CMK (cell line): ENCODE measurements around the gene ARMC10.
A peak's percentile ranks its signal among the peaks of the same experiment; 100 is the strongest.
"Not testable (repeated sequence)": the region's sequence is repeated elsewhere in the genome, so short reads cannot be mapped to it uniquely, and the experiment has no call there.

Experiments
- DNase-seq: peaks from one replicate; pipeline ENCODE4 v3.0.0-alpha.2; 2010; ENCODE audit warnings: low read depth

Gene ARMC10

GRCh38 chr7:103074519-103075336 lies at the start of gene ARMC10, which contains the start of gene FBXL13:
Gene ARMC10, plus strand, starts transcription at chr7:103075140. Its CDS starts 133 bp downstream, at chr7:103075273.
Gene FBXL13, minus strand, starts transcription at chr7:103074796.
- peak; percentile 66 for DNase-seq

DNA sequence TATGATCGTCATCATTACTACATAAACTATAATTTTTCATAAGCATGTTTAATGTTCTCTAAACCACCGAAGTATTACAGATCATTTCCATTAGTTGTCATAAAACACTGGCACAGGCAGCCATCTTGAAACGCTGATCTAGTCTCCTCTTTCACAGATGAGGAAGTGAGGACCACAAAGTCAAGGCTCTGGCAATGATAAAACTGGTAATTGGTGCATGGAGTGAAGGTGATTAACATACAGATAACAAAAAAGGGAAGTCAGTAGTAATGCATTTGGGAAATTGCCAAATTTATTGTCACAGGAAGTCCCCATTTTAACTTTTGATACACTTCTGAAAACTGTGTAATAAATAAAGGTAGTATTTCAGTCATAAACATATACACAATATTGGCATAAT lies 49.6 kb upstream of the ARMC10 start:
- DNase-seq = peak; percentile 12

DNA sequence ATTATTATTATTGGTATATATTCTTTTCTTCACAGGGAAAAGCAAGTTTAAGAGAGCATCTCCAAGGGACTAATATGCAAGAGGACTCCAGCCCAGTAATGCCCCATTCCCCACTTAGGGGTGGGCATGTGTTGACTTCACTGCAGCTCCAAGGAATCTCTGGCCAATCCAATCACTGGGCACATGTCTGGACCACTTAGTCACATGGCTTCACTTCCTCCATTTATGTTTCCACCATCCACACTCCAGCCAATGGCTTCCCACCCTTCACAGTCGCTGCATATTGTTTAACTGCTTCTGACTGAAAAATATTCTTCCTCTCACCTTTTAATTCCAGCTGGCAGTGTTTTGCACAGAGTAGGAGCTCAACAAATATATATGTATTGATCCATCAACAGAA lies 43.9 kb upstream of the ARMC10 start:
- no peak for DNase-seq

GRCh38 chr7:103031781-103032180 lies 43.2 kb upstream of the ARMC10 start:
- DNase-seq = no peak

DNA sequence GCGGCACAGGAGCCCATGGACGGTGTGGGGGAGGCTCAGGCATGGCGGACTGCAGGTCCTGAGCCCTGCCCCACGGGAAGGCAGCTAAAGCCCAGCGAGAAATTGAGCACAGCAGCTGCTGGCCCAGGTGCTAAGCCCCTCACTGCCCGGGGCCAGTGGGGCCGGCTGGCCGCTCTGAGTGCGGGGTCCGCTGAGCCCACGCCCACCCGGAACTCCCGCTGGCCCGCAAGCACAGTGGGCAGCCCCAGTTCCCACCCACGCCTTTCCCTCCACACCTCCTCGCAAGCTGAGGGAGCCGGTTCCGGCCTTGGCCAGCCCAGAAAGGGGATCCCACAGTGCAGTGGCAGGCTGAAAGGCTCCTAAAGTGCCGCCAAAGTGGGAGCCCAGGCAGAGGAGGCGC lies 40.6 kb upstream of the ARMC10 start:
- DNase-seq = not testable (repeated sequence)

DNA sequence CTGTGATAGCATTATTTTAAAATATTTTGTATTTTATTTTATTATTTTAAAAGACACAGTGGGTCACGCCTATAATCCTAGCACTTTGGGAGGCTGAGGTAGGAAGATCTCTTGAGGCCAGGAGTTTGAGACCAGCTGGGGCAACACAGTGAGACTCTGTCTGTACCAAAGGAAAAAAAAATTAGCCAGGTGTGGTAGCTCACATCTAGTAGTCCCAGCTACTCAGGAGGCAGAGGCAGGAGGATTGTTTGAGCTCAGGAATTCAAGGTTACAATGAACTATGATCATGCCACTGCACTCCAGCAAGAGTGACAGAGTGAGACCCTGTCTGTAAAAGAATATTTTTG lies 37.5 kb upstream of the ARMC10 start:
- DNase-seq = no peak

DNA sequence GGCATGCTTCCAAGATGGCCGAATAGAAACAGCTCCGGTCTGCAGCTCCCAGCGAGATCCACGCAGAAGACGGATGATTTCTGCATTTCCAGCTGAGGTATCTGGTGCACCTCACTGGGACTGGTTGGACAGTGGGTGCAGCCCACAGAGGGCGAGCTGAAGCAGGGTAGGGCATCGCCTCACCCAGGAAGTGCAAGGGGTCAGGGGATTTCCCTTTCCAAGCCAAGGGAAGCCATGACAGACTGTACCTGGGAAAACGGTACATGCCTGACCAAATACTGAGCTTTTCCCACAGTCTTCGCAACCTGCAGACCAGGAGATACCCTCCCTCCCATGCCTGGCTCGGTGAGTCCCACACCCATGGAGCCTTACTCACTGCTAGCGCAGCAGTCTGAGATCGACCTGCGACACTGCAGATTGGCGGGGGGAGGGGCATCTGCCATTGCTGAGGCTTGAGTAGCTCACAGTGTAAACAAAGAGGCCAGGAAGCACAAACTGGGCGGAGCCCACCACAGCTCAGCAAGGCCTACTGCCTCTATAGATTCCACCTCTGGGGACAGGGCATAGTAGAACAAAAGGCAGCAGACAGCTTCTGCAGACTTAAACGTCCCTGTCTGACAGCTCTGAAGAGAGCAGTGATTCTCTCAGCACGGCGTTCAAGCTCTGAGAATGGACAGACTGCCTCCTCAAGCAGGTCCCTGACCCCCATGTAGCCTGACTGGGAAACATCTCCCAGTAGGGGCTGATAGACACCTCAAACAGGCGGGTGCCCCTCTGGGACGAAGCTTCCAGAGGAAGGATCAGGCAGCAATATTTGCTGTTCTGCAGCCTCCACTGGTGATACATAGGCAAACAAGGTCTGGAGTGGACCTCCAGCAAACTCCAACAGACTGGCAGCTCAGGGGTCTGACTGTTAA lies 36.9 kb upstream of the ARMC10 start:
- peak; percentile 39 for DNase-seq

DNA sequence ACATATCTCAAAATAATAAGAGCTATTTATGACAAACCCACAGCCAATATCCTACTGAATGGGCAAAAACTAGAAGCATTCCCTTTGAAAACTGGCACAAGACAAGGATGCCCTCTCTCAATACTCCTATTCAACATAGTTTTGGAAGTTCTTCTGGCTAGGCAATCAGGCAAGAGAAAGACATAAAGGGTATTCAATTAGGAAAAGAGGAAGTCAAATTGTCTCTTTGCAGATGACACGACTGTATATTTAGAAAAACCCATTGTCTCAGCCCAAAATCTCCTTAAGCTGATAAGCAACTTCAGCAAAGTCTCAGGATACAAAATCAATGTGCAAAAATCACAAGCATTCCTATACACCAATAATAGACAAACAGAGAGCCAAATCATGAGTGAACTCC lies 33.1 kb upstream of the ARMC10 start:
- DNase-seq = not testable (repeated sequence)

- DNase-seq = peak; percentile 24
Observed at GRCh38 chr7:103048833-103049232, 26.1 kb upstream of the ARMC10 start.

DNA sequence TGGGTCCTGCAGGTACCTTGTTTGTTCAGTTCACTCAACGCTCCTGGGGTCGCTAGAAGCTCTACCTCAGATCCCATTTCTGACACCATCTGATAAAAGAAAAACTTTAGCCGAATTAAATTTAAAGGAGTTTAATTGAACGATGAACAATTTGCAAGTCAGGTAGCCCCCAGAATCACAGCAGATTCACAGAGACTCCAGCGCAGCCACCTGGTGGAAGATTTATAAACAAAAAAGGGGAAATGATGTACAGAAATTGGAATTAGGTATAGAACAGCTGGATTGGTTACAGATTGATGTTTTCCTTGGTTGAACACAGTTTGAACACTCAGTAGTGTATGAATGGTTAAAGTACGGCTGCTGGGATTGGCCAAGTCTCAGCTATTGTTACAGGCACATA lies 23.4 kb upstream of the ARMC10 start:
- no peak for DNase-seq

DNA sequence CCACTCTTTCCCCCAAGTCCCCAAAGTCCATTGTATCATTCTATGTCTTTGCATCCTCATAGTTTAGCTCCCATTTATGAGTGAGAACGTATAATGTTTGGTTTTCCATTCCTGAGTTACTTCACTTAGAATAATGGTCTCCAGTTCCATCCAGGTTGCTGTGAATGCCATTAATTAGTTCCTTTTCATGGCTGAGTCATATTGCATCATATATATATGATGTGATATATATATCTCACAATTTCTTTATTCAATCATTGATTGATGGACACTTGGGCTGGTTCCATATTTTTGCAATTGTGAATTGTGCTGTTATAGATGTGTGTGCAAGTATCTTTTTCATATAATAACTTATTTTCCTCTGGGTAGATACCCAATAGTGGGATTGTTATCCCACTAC lies 18.9 kb upstream of the ARMC10 start:
- not testable (repeated sequence) for DNase-seq

DNA sequence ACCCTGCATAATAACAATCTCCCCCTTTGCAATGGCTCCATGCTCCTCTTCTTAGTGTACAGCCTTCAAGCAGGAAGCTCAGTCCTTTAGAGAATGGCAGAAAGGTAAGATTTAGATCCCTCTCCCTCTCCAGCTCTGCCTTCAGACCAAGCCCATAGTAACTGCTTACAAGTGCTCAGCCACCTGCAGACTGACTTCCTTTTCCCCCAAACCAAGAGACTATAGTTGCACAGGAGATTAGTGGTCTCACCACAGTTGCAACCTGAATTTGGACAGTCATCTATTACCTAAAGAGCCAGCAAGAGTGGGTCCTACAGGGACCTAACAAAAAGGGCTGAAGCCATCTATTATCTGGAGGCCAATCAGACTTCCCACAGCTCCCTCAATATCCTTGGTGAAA lies 16.8 kb upstream of the ARMC10 start:
- DNase-seq = no peak

GRCh38 chr7:103059471-103059870 lies 15.5 kb upstream of the ARMC10 start:
- no peak for DNase-seq

DNA sequence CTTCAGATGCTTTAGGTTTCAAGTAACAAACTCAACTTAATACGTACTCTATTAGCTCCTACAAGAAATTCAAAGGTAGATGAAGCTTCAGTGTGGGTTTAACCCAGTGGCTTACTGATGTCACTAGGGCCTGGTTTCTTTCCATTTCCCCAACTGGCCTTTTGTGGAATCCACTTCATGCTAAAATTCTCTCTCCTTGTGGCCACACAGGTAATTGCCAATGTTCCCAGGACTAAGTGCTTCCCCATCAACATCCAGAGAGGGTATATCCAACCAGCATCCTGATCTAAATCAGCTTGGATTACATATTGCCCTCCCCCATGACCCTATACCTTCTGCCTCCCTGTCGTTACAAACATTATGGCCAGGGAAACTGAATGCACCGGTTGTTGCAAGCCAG lies 11.0 kb upstream of the ARMC10 start:
- DNase-seq = no peak

DNA sequence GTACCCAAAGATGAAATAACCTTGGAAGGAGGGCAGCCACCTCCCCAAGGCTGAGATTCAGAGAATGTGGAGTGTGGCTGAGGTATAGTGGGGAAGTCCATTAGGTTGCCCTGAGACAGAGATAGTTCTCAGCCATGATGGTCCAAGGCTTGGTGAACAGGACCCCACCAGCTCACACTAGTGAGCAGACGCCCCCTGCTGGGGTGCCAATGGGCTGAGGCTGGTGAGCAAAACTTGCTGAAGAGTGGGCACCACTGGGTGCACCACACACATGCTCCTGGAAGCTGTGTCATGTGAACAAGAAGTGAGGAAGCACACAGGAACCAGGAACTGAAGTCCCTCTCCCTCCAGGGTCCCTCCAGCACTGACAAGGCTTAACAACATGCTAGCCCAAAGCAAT lies 9.3 kb upstream of the ARMC10 start:
- DNase-seq = peak; percentile 46

DNA sequence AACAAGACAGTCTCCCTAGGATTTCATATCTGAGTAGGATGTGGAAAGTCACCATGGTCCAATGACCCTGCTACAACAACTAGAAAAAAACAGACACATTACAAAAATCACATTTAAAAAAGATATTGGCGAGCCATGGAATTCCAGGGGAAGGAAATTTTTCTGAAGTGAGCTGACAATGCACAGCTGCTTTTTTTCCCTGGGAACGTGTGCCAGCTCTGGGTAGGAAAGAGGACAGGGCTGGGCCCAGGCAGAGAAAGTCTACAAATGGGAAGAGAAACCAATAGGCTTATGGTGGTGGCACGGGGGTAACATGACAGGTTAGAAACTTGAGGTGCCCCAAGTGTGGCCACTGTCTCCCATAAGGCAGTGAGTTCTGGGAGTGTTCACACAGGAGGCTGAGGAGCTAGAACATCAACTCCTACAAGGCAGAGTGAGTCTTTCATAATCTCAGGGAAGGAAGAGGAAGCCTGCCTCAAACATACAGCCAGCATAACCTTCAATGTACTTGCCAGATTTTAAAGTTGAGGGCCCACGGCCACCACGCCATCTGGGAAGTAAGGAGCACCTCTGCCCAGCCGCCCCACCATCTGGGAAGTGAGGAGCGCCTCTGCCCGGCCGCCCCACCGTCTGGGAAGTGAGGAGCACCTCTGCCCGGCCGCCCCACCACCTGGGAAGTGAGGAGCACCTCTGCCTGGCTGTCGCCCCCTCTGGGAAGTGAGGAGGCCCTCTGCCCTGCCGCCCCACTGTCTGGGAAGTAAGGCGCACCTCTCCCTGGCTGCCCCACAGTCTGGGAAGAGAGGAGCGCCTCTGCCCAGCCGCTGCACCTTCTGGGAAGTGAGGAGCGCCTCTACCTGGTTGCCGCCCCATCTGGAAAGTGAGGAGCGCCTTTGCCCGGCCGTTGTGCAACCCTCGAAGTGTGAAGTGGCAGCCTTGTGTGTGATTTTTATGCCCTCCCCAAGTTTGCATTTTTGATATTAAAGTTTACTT lies 6.2 kb upstream of the ARMC10 start:
- no peak for DNase-seq

GRCh38 chr7:103071000-103071399 lies 3.9 kb upstream of the ARMC10 start:
- no peak for DNase-seq

- DNase-seq = no peak
Observed at GRCh38 chr7:103073989-103074518, 886 bp upstream of the ARMC10 start.

GRCh38 chr7:103075337-103075918 lies 488 bp downstream of the ARMC10 start:
- no peak for DNase-seq

GRCh38 chr7:103076764-103077163 lies 1.8 kb downstream of the ARMC10 start:
- no peak for DNase-seq

DNA sequence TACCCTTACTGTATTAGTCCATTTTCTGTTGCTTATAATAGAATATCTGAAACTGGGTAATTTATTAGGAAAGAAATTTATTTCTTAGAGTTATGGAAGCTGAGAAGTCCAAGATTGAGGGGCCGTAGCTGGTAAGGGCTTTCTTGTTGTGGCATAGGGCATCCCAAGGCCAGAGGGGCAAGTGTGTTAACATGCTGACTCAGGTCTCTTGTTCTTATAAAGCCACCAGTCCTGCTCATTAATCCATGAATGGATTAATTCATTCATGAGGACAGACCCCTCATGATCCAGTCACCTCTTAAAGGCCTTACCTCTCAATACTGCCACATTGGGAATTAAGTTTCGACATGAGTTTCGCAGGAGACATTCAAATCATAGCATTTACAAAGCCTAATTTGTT lies 2.4 kb downstream of the ARMC10 start:
- DNase-seq = no peak
